IgD-negative memory B cell (primary cell): ENCODE data around the gene SIK2. TPM values are rescaled to one million over a fixed set of nuclear protein-coding genes. Genes with fewer than 3 reads are reported as not detected.
"Not testable (repeated sequence)": the region's sequence is repeated elsewhere in the genome, so short reads cannot be mapped to it uniquely, and the experiment has no call there.

ENCODE experiments used
- H3K27ac Mint-ChIP-seq, 3 donors: one replicate each; pipeline ENCODE4 v1.8.0; 2020 to 2022; ENCODE audit warnings: mild to moderate bottlenecking in 3 of 3, mixed read lengths in 3 of 3, moderate library complexity in 1 of 3
- H3K27me3 Mint-ChIP-seq: one replicate; pipeline ENCODE4 v1.8.0; 2021; ENCODE audit warnings: mixed read lengths
- H3K36me3 Mint-ChIP-seq: one replicate; pipeline ENCODE4 v1.8.0; 2020; ENCODE audit warnings: mild to moderate bottlenecking, mixed read lengths
- H3K4me1 Mint-ChIP-seq, 3 donors: one replicate each; pipeline ENCODE4 v1.8.0; 2020 to 2022; ENCODE audit warnings: mixed read lengths in 3 of 3, mild to moderate bottlenecking in 1 of 3
- H3K4me3 Mint-ChIP-seq, 4 donors: one replicate each; pipeline ENCODE4 v1.8.0; 2020 to 2022; ENCODE audit warnings: mild to moderate bottlenecking in 4 of 4, mixed read lengths in 4 of 4, moderate library complexity in 3 of 4
- H3K9me3 Mint-ChIP-seq, 3 donors: one replicate each; pipeline ENCODE4 v1.8.0; 2020 to 2021; ENCODE audit warnings: mixed read lengths in 3 of 3, mild to moderate bottlenecking in 1 of 3
- polyA plus RNA-seq: library from polyadenylated mRNA; unstranded; fragments of 300-500 nt; fragmentation: Illumina TruSeq; gene quantifications from one replicate; pipeline ENCODE4 v1.2.3, GENCODE V29; 2021

The SIK2 gene
- polyA plus RNA-seq, 1 donor from 2014 or later, result 0.41 TPM

DNA sequence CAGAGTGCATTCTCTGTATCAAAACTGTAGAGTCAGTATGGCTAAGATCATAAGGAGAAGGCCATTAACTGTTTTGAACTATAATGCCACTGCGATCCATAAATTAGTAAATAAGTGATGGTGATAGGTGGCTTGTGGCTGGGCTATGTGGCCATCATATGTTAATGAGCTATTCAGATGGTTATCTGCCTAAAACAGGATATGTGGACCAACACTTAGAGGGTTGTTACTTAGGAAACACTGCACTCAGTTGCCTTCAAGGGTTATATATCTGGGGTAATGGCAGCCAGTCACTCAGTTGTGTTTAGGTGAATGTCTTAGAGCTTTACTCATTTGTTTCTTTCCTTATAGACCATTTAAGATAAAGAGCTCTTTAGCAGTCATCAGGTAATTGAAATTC lies 97.9 kb downstream of the SIK2 start:
- Mint-ChIP-seq H3K36me3 (peaks cover 5% of the 10 kb centered on the region), H3K27ac (no peak overlapping the region), H3K27me3 (no peaks in the 10 kb centered on the region), H3K9me3 (no peaks in the 10 kb centered on the region), H3K4me3 (no peak overlapping the region), H3K4me1 (no peaks in the 10 kb centered on the region)

DNA sequence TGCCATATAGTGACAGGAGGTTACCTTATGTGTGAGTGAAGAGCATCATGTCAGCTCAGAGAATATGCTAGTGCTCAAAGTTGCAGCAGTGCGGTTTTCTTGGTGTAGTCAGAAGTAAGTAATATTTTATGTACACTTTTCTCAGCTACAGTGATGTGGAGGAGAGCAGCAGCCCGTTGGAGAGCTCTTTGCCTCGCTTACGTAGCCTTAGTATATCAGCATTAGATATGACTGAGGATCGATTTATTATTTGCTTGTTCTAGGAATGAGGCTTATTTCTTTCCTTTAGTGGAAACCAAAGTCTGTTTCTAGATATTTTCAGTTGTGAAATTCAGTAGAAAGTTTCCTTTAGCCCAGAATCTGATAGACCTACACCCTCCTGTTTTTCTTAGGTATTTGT lies 100.4 kb downstream of the SIK2 start:
- Mint-ChIP-seq H3K9me3 (no peaks in the 10 kb centered on the region), H3K4me3 (no peak overlapping the region), H3K36me3 (peaks cover 18% of the 10 kb centered on the region), H3K27ac (no peak overlapping the region), H3K4me1 (no peaks in the 10 kb centered on the region), H3K27me3 (no peaks in the 10 kb centered on the region)

DNA sequence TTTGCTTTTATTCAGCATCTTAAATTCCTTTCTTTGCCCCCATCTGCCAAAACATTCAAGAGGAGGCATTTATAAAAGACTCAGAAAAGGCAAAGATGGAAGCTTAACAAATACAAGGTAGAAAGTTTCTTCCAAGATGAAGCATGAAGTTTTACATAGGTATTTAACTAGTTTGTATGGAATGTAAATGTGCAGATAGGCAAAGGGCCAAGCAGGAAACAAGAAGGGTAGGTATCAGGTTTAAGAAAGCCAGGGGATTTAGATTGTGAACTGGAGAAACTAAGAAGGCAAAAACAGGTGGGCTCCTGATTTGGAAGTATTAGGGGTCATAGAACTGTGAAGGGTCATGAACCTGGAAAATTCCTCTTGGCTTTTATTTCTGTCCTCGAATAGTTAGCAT lies 101.3 kb downstream of the SIK2 start:
- Mint-ChIP-seq H3K36me3 (peaks cover 17% of the 10 kb centered on the region), H3K4me3 (no peak overlapping the region), H3K9me3 (no peaks in the 10 kb centered on the region), H3K27ac (no peak overlapping the region), H3K27me3 (no peaks in the 10 kb centered on the region), H3K4me1 (no peaks in the 10 kb centered on the region)

DNA sequence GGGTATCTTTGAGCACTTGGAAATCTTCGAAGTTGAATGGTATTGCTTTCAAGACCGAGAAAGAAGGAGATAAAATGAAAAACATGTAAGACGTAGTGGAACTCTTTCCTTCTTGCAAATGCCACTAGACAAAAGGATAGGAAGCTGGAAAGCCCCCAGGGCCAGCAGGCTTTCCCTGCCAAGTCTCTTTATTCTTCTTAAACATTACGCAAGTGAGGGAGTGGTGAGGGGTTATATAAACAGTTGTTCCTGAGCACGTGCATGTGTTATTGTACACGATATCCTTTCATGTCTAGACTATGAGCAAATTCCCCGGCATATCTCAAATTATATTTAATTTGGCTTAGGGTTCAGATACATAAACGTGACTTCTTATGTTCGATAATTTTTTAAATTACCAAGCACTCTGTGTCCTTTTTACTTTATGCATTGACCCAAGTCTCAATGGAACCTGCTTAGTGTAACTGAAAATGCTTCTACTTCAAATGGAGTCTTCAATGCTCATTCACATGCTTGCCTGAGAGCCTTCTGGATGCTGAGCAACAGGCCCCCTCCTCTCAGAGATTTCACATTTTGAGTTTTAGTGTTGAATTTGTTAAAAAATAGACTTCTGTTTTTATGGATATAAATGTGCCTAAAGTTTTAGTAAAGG lies 104.9 kb downstream of the SIK2 start:
- Mint-ChIP-seq H3K36me3 (peaks cover 25% of the 10 kb centered on the region), H3K27me3 (no peaks in the 10 kb centered on the region), H3K27ac (no peak overlapping the region), H3K9me3 (no peaks in the 10 kb centered on the region), H3K4me1 (no peaks in the 10 kb centered on the region), H3K4me3 (no peak overlapping the region)

DNA sequence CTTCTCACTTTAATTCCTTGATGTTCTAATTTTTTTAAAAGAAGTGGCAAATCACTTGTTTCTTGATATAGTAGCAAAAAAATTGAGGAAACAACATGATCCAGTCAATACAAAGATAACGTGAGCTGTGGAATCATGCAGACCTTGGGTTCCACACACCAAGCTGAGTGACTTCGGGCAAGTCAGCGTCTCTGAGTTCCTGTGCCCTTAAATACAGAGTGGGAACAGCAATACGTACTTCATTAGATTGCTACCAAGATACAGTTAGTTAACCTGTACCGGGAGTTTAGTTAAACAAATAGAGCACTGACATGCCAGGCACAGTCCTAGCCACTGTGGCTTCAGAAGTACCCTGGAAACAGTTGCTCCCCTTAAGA lies 105.4 kb downstream of the SIK2 start:
- H3K9me3 Mint-ChIP-seq, result no peaks in the 10 kb centered on the region
- H3K4me1 Mint-ChIP-seq, result no peaks in the 10 kb centered on the region
- peaks cover 25% of the 10 kb centered on the region for H3K36me3 Mint-ChIP-seq
- no peaks in the 10 kb centered on the region for H3K27me3 Mint-ChIP-seq
- no peak overlapping the region for H3K4me3 Mint-ChIP-seq
- H3K27ac Mint-ChIP-seq, result no peak overlapping the region

DNA sequence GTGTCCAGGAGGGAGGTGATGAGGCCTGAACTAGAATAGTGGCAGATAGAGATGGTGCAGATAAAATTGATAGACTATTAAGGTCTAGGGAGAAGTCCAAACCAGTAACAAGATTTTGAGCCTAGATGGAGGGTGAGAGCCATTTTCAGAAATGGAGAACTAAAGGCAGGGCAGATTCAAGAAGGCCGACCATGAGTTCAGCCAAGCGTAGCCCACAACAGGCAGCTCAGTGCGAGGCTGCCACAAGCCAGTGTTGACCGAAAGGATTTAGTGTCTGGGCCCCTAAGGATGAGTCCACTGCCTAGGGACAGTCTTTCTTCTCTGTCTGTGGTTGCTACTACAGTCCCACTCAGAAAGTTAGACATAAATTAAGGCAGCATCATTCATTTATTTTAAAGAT lies 112.3 kb downstream of the SIK2 start:
- Mint-ChIP-seq H3K4me1 (peaks cover 15 to 21% (median 18%) of the 10 kb centered on the region in 3 donors), H3K27me3 (no peaks in the 10 kb centered on the region), H3K9me3 (peaks cover 0 to 5% (median 3%) of the 10 kb centered on the region in 3 donors), H3K36me3 (peaks cover 19% of the 10 kb centered on the region), H3K4me3 (no peak overlapping the region), H3K27ac (peak overlapping the region in 1 of 3 donors; percentile 68)

DNA sequence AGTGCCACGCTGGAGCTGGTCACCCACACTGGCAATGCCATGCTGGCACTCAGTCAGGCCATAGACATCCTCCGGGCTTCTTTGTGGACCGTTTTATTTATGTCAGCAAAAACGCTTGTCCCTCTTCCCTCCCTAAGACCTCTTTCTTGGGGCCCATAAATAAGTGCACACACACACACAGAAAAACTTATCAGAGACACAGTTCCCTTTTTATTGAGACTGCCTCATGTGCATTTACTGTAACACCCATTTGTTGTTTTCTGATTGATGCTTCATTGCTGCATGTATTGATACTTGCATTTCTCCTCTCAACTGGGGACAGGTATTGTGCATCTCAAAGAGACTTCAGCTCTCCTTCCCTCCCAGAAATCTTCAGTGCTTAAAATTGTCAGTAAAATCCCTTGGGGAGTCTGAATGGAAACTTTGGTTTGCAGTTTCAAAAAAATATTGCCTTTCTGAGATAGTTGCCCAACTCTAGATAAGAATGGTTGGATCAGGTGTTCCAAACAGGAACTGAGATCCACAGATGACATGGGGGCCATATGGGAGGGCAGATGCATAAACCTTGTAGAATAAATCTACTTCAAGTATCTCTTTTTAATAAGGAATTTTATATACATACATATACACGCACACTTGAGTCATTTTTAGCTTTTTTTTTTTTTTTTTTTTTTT lies 113.0 kb downstream of the SIK2 start:
- Mint-ChIP-seq H3K27me3 (no peaks in the 10 kb centered on the region), H3K4me3 (peak overlapping the region in 1 of 4 donors; percentile 15), H3K36me3 (peaks cover 16% of the 10 kb centered on the region), H3K4me1 (peaks cover 15 to 21% (median 18%) of the 10 kb centered on the region in 3 donors), H3K27ac (peak overlapping the region in 1 of 3 donors; percentile 28), H3K9me3 (peaks cover 0 to 5% (median 3%) of the 10 kb centered on the region in 3 donors)

DNA sequence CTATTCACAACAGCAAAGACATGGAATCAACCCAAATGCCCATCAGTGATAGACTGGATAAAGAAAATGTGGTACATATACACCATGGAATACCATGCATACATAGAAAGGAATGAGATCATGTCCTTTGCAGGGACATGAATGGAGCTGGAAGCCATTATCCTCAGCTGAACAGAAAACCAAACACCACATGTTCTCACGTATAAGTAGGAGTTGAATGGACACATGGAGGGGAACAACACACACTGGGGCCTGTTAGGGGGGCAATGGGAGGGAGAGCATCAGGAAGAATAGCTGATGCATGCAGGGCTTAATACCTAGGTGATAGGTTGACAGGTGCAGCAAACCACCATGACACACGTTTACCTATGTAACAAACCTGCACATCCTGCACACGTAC lies 115.4 kb downstream of the SIK2 start:
- not testable (repeated sequence) for H3K27me3 Mint-ChIP-seq, H3K9me3 Mint-ChIP-seq, H3K36me3 Mint-ChIP-seq
- H3K4me1 Mint-ChIP-seq, result peaks cover 15 to 21% (median 18%) of the 10 kb centered on the region in 3 donors
- H3K27ac Mint-ChIP-seq, result peak overlapping the region in 1 of 3 donors; percentile 87
- H3K4me3 Mint-ChIP-seq, result peak overlapping the region in 1 of 4 donors; percentile 15

DNA sequence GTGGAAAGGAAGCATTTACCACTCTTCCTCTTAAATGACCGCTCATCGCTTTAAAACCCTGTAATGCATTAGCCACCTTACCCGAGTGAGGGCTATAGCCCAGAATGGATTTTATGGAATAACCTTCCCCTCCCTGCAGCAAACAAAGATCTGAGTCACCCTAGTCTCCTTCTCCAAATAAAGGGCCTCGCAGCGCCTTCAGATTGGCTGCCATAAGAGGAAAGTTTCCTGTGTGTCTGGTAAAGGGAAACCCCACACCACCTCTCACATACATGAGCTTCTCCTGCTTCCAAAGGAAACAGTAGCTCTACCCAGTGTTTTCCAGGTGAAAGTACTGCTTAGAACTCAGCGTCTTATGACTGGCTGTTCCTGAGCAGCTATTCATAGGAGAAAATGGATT lies 116.2 kb downstream of the SIK2 start:
- no peaks in the 10 kb centered on the region for H3K27me3 Mint-ChIP-seq
- H3K27ac Mint-ChIP-seq, result no peak overlapping the region
- H3K9me3 Mint-ChIP-seq, result peaks cover 0 to 5% (median 3%) of the 10 kb centered on the region in 3 donors
- peaks cover 8% of the 10 kb centered on the region for H3K36me3 Mint-ChIP-seq
- no peak overlapping the region for H3K4me3 Mint-ChIP-seq
- H3K4me1 Mint-ChIP-seq, result peaks cover 15 to 21% (median 18%) of the 10 kb centered on the region in 3 donors

DNA sequence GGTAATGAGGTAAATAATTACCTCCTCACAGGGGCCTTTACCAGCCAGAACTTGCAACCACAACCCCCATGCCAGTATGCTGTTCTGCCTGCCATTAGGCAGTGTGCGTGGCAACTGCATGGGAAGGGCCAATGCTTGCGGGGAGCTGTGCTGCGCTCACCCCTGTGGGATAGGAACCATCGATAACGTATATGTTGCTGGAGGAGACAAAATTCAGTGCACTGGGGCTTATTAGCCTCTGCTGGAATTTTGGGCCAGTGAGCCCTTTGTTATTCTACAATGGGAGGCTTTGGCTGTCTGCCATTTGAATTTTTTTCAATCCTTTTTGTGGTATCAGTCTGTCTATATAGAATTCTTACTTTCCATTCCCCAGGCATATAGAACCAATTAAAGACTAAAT lies 116.6 kb downstream of the SIK2 start:
- Mint-ChIP-seq H3K36me3 (peaks cover 8% of the 10 kb centered on the region), H3K27me3 (no peaks in the 10 kb centered on the region), H3K27ac (no peak overlapping the region), H3K9me3 (peaks cover 0 to 5% (median 3%) of the 10 kb centered on the region in 3 donors), H3K4me1 (peaks cover 15 to 21% (median 17%) of the 10 kb centered on the region in 3 donors), H3K4me3 (no peak overlapping the region)

DNA sequence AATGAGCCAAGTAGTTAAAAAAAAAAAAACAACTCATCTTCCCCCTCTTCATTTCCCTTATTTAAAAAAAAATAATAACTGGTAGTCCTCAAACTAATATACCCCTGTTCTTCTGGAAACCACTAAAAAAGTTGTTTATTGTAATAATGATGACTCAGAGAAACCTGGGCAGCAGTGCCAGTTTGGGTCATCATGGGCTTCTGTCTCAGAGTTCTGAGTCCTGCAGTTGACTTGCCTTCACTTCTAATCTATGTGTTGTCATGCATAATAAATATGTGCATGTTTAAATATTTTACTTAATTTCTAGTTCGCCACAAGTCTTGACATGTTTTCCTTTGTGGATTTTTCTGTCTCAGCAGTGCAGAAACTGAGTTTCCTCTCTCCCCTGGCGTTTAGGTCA lies 117.1 kb downstream of the SIK2 start:
- H3K4me1 Mint-ChIP-seq, result peaks cover 12 to 15% (median 12%) of the 10 kb centered on the region in 3 donors
- H3K36me3 Mint-ChIP-seq, result peaks cover 7% of the 10 kb centered on the region
- no peak overlapping the region for H3K27ac Mint-ChIP-seq
- no peaks in the 10 kb centered on the region for H3K27me3 Mint-ChIP-seq
- H3K4me3 Mint-ChIP-seq, result no peak overlapping the region
- peaks cover 0 to 3% (median under 1%) of the 10 kb centered on the region in 3 donors for H3K9me3 Mint-ChIP-seq

DNA sequence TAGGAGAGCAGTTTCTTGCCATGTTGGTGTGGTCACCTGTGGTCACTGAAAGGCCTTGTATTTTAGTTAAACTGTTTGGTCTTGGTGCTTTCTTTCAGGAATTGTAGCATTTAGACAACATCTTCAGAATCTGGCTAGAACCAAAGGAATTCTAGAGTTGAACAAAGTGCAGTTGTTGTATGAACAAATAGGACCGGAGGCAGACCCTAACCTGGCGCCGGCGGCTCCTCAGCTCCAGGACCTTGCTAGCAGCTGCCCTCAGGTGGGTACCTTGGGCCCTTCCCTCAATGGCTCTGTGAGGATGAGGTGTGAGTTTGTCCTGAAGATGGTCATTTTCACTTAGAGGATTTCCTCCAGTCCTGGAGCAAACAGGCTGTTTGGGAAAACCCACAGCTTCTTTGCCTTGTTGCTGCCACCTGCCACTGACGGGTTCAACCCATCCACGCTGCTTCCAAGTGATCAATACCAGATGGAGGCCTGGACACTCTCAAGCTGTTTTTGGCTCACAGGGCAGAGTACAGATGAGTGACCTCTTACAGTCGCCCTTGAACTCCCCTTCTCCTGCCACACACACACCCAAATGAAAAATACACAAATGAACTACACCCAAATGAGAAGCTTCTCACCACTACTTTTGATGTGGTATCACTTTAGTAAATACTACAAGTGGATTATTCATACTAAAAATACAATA lies 118.7 kb downstream of the SIK2 start:
- H3K4me1 Mint-ChIP-seq, result peaks cover 0 to 6% (median 5%) of the 10 kb centered on the region in 3 donors
- no peak overlapping the region for H3K4me3 Mint-ChIP-seq
- H3K36me3 Mint-ChIP-seq, result peaks cover 6% of the 10 kb centered on the region
- peaks cover 0 to 3% (median 0%) of the 10 kb centered on the region in 3 donors for H3K9me3 Mint-ChIP-seq
- H3K27ac Mint-ChIP-seq, result peak overlapping the region in 1 of 3 donors; percentile 16
- no peaks in the 10 kb centered on the region for H3K27me3 Mint-ChIP-seq

DNA sequence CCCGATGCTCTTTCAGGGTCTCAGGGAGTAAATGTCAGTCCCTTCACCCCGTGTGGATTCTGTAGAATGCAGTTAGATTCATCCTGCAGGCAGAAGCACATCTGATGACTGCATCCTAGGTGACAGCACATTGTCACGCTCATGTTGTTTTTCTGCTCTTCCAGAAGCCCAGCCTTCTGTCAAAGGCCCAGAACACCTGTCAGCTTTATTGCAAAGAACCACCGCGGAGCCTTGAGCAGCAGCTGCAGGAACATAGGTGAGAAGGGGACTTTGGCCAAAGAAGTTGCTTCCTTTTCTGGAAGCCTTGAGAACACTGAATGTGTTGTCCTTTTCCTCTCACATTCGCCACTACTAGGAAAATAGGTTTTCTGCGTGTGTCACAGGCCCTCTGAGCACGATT lies 120.3 kb downstream of the SIK2 start:
- H3K9me3 Mint-ChIP-seq, result no peaks in the 10 kb centered on the region
- no peaks in the 10 kb centered on the region for H3K27me3 Mint-ChIP-seq
- no peaks in the 10 kb centered on the region for H3K4me1 Mint-ChIP-seq
- peaks cover 4% of the 10 kb centered on the region for H3K36me3 Mint-ChIP-seq
- H3K27ac Mint-ChIP-seq, result no peak overlapping the region
- no peak overlapping the region for H3K4me3 Mint-ChIP-seq

DNA sequence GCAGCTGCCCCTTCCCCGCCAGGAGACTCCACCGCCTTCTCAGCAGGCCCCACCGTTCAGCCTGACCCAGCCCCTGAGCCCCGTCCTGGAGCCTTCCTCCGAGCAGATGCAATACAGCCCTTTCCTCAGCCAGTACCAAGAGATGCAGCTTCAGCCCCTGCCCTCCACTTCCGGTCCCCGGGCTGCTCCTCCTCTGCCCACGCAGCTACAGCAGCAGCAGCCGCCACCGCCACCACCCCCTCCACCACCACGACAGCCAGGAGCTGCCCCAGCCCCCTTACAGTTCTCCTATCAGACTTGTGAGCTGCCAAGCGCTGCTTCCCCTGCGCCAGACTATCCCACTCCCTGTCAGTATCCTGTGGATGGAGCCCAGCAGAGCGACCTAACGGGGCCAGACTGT lies 121.3 kb downstream of the SIK2 start:
- Mint-ChIP-seq H3K27ac (no peak overlapping the region), H3K36me3 (peaks cover 4% of the 10 kb centered on the region), H3K4me3 (no peak overlapping the region), H3K4me1 (no peaks in the 10 kb centered on the region), H3K27me3 (no peaks in the 10 kb centered on the region), H3K9me3 (no peaks in the 10 kb centered on the region)

DNA sequence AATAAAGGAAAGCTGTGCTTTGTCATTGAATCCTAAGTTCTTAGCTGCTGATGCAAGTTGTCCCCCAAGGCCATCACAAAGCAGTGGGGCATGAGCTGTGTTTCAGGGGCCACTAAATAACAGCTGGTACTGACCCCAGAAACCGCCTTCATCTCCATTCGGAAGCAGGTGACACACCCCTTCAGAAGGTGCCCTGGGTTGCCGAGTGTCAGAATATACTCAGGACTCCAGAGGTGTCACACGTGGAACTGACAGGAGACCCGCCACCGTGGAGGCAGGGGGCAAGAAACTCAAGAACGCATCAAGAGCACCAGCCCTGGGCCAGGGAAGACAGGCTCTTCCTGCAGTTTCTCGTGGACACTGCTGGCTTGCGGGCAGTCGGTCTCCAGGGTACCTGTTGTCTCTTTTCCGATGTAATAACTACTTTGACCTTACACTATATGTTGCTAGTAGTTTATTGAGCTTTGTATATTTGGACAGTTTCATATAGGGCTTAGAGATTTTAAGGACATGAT lies 122.4 kb downstream of the SIK2 start:
- Mint-ChIP-seq H3K36me3 (peaks cover 6% of the 10 kb centered on the region), H3K27ac (no peak overlapping the region)

More for the DNA sequence above, 122.4 kb downstream of the SIK2 start:
- H3K27me3 Mint-ChIP-seq, result no peaks in the 10 kb centered on the region
- H3K4me3 Mint-ChIP-seq, result no peak overlapping the region
- H3K4me1 Mint-ChIP-seq, result no peaks in the 10 kb centered on the region
- H3K9me3 Mint-ChIP-seq, result no peaks in the 10 kb centered on the region
